Activated CD4-positive, alpha-beta T cell treated with anti-CD3 and anti-CD28 coated beads for 36 hours (primary cell): ENCODE measurements around the gene PLXNA4. TPM values are rescaled to one million over a fixed set of nuclear protein-coding genes. Genes with fewer than 3 reads are reported as not detected.

ENCODE experiments used
- ATAC-seq: fragments of 200-7000 bp; cut with Tn5 transposase; one replicate; pipeline ENCODE4 v1.10.0; 2021; ENCODE audit warnings: mild to moderate bottlenecking, moderate library complexity
- CTCF ChIA-PET: fragments of 350-600 bp; sonication (Branson Sonifier 250); formaldehyde crosslinking; loops from one replicate; lab custom pipeline; 2021; ENCODE audit warnings: antibody characterized with exemption; lab: Charles Lee
- POLR2A ChIA-PET: fragments of 350-600 bp; sonication (Branson Sonifier 250); formaldehyde crosslinking; loops from one replicate; lab custom pipeline; 2021; ENCODE audit warnings: antibody characterized with exemption, inconsistent platforms; lab: Charles Lee
- DNase-seq: peaks from one replicate; pipeline ENCODE4 v3.0.0-alpha.2; 2020
- H3K27ac Mint-ChIP-seq: one replicate; pipeline ENCODE4 v1.8.0; 2021; ENCODE audit warnings: mixed read lengths
- H3K27me3 Mint-ChIP-seq: one replicate; pipeline ENCODE4 v1.8.0; 2021; ENCODE audit warnings: mixed read lengths
- H3K36me3 Mint-ChIP-seq: one replicate; pipeline ENCODE4 v1.8.0; 2021; ENCODE audit warnings: low read depth, mixed read lengths
- H3K4me1 Mint-ChIP-seq: one replicate; pipeline ENCODE4 v1.8.0; 2021; ENCODE audit warnings: mixed read lengths
- H3K4me3 Mint-ChIP-seq: one replicate; pipeline ENCODE4 v1.8.0; 2021; ENCODE audit warnings: mild to moderate bottlenecking, moderate library complexity, mixed read lengths
- H3K9me3 Mint-ChIP-seq: one replicate; pipeline ENCODE4 v1.8.0; 2021; ENCODE audit warnings: low read depth, mixed read lengths
- intact Hi-C, 2 experiments: fragments of 100-400 bp; cut with DNase I in 1 of 2; cut with micrococcal nuclease in 1 of 2; formaldehyde crosslinking; loops; one replicate each; pipeline versions ENCODE4 v1.14.2 to v1.15.1; 2022 to 2024; cut with DNase I, micrococcal nuclease
- total RNA-seq, 2 experiments: library from RNA; stranded (reverse); gene quantifications; one replicate each; pipeline ENCODE4 v1.2.3, GENCODE V29; 2021

PLXNA4 gene
- total RNA-seq, 2 experiments from 2014 or later, result 0.07 to 0.09 TPM

GRCh38 chr7:132135746-132136385, 440.4 kb downstream of the PLXNA4 start:
- Mint-ChIP-seq H3K4me1 (no peaks in the 10 kb centered on the region), H3K27ac (no peak overlapping the region), H3K36me3 (no peaks in the 10 kb centered on the region), H3K4me3 (no peak overlapping the region), H3K9me3 (no peaks in the 10 kb centered on the region), H3K27me3 (peaks cover 3% of the 10 kb centered on the region)
- ATAC-seq (no peak), DNase-seq (no peak)
- POLR2A ChIA-PET, result no interaction called here
- intact Hi-C loops, result no loop called here
- CTCF ChIA-PET, result interaction anchor here (0.6 kb wide), 1 partner anchor 468 kb away, joined by 3 read pairs; no protein-coding TSS in a partner anchor

- CTCF ChIA-PET, result interaction anchor here (0.6 kb wide), 2 partner anchors 94 to 469 kb away, joined by 3 read pairs; no protein-coding TSS in a partner anchor
- intact Hi-C loops, result no loop called here
- POLR2A ChIA-PET, result no interaction called here
Observed at GRCh38 chr7:132134814-132135445, 441.3 kb downstream of the PLXNA4 start.

GRCh38 chr7:132133501-132133900, 442.8 kb downstream of the PLXNA4 start:
- intact Hi-C loops, result no loop called here
- ChIA-PET POLR2A (no interaction called here), CTCF (no interaction called here)
- Mint-ChIP-seq H3K4me3 (no peak overlapping the region), H3K27me3 (peaks cover 3% of the 10 kb centered on the region), H3K27ac (no peak overlapping the region), H3K9me3 (no peaks in the 10 kb centered on the region), H3K36me3 (no peaks in the 10 kb centered on the region), H3K4me1 (no peaks in the 10 kb centered on the region)
- ATAC-seq (no peak), DNase-seq (no peak)

More at GRCh38 chr7:132134814-132135445, 441.3 kb downstream of the PLXNA4 start:
- ATAC-seq (no peak), DNase-seq (no peak)
- Mint-ChIP-seq H3K27me3 (peaks cover 3% of the 10 kb centered on the region), H3K27ac (no peak overlapping the region), H3K4me1 (no peaks in the 10 kb centered on the region), H3K9me3 (no peaks in the 10 kb centered on the region), H3K36me3 (no peaks in the 10 kb centered on the region), H3K4me3 (no peak overlapping the region)

- intact Hi-C loops, result no loop called here
- H3K4me1 Mint-ChIP-seq, result no peaks in the 10 kb centered on the region
Observed at GRCh38 chr7:132131196-132131595, 445.1 kb downstream of the PLXNA4 start.

GRCh38 chr7:132130497-132130896, 445.8 kb downstream of the PLXNA4 start:
- CTCF ChIA-PET, result interaction anchor here (0.6 kb wide), 1 partner anchor 582 kb away, joined by 3 read pairs; no protein-coding TSS in a partner anchor
- POLR2A ChIA-PET, result no interaction called here
- Mint-ChIP-seq H3K27me3 (peaks cover 3% of the 10 kb centered on the region), H3K4me3 (no peak overlapping the region), H3K36me3 (no peaks in the 10 kb centered on the region), H3K9me3 (no peaks in the 10 kb centered on the region), H3K27ac (no peak overlapping the region), H3K4me1 (no peaks in the 10 kb centered on the region)
- intact Hi-C loops, result no loop called here
- DNase-seq, result no peak
- no peak for ATAC-seq

More at GRCh38 chr7:132131196-132131595, 445.1 kb downstream of the PLXNA4 start:
- Mint-ChIP-seq H3K4me3 (no peak overlapping the region), H3K27me3 (peaks cover 3% of the 10 kb centered on the region), H3K27ac (no peak overlapping the region), H3K9me3 (no peaks in the 10 kb centered on the region), H3K36me3 (no peaks in the 10 kb centered on the region)
- POLR2A ChIA-PET, result no interaction called here
- DNase-seq (no peak), ATAC-seq (no peak)
- CTCF ChIA-PET, result interaction anchor here (0.6 kb wide), 1 partner anchor 581 kb away, joined by 3 read pairs; no protein-coding TSS in a partner anchor

- Mint-ChIP-seq H3K4me3 (no peak overlapping the region), H3K9me3 (no peaks in the 10 kb centered on the region), H3K36me3 (no peaks in the 10 kb centered on the region), H3K27ac (no peak overlapping the region), H3K27me3 (peaks cover 3% of the 10 kb centered on the region), H3K4me1 (no peaks in the 10 kb centered on the region)
- intact Hi-C loops, result no loop called here
- ATAC-seq, result no peak
- DNase-seq, result no peak
- CTCF ChIA-PET, result no interaction called here
- POLR2A ChIA-PET, result no interaction called here
Observed at GRCh38 chr7:132125872-132126595, 450.2 kb downstream of the PLXNA4 start.

GRCh38 chr7:132125096-132125495, 451.2 kb downstream of the PLXNA4 start:
- no peak overlapping the region for H3K27ac Mint-ChIP-seq
- no peak for ATAC-seq
- CTCF ChIA-PET, result no interaction called here

GRCh38 chr7:132124575-132124974, 451.7 kb downstream of the PLXNA4 start:
- DNase-seq (no peak), ATAC-seq (no peak)
- H3K4me1 Mint-ChIP-seq, result no peaks in the 10 kb centered on the region
- no peaks in the 10 kb centered on the region for H3K36me3 Mint-ChIP-seq
- POLR2A ChIA-PET, result no interaction called here
- intact Hi-C loops, result no loop called here
- H3K27me3 Mint-ChIP-seq, result peaks cover 3% of the 10 kb centered on the region
- no peak overlapping the region for H3K4me3 Mint-ChIP-seq
- CTCF ChIA-PET, result interaction anchor here (1.0 kb wide), 1 partner anchor 15 kb away, joined by 3 read pairs; no protein-coding TSS in a partner anchor
- no peak overlapping the region for H3K27ac Mint-ChIP-seq
- no peaks in the 10 kb centered on the region for H3K9me3 Mint-ChIP-seq

More at GRCh38 chr7:132125096-132125495, 451.2 kb downstream of the PLXNA4 start:
- no peak for DNase-seq
- no peaks in the 10 kb centered on the region for H3K4me1 Mint-ChIP-seq
- POLR2A ChIA-PET, result no interaction called here
- no peaks in the 10 kb centered on the region for H3K36me3 Mint-ChIP-seq
- no peaks in the 10 kb centered on the region for H3K9me3 Mint-ChIP-seq
- peaks cover 3% of the 10 kb centered on the region for H3K27me3 Mint-ChIP-seq
- intact Hi-C loops, result no loop called here
- H3K4me3 Mint-ChIP-seq, result no peak overlapping the region

- DNase-seq (no peak), ATAC-seq (no peak)
- H3K27me3 Mint-ChIP-seq, result peaks cover 3% of the 10 kb centered on the region
- no peak overlapping the region for H3K4me3 Mint-ChIP-seq
- intact Hi-C loops, result no loop called here
- H3K9me3 Mint-ChIP-seq, result no peaks in the 10 kb centered on the region
- H3K4me1 Mint-ChIP-seq, result no peaks in the 10 kb centered on the region
- ChIA-PET POLR2A (no interaction called here), CTCF (interaction anchor here (1.0 kb wide), 1 partner anchor 15 kb away, joined by 3 read pairs; no protein-coding TSS in a partner anchor)
- no peak overlapping the region for H3K27ac Mint-ChIP-seq
- H3K36me3 Mint-ChIP-seq, result no peaks in the 10 kb centered on the region
Observed at GRCh38 chr7:132123773-132124172, 452.5 kb downstream of the PLXNA4 start.

- no peak for ATAC-seq
- Mint-ChIP-seq H3K27ac (no peak overlapping the region), H3K9me3 (no peaks in the 10 kb centered on the region), H3K4me3 (no peak overlapping the region), H3K36me3 (no peaks in the 10 kb centered on the region), H3K27me3 (peaks cover 3% of the 10 kb centered on the region), H3K4me1 (no peaks in the 10 kb centered on the region)
- intact Hi-C loops, result no loop called here
- POLR2A ChIA-PET, result no interaction called here
- DNase-seq, result no peak
- CTCF ChIA-PET, result no interaction called here
Observed at GRCh38 chr7:132122901-132123300, 453.4 kb downstream of the PLXNA4 start.

- no peak for ATAC-seq
- Mint-ChIP-seq H3K4me1 (no peaks in the 10 kb centered on the region), H3K36me3 (no peaks in the 10 kb centered on the region), H3K27ac (no peak overlapping the region), H3K27me3 (peaks cover 3% of the 10 kb centered on the region), H3K9me3 (no peaks in the 10 kb centered on the region), H3K4me3 (no peak overlapping the region)
- CTCF ChIA-PET, result no interaction called here
- intact Hi-C loops, result no loop called here
- POLR2A ChIA-PET, result no interaction called here
- no peak for DNase-seq
Observed at GRCh38 chr7:132121987-132122386, 454.3 kb downstream of the PLXNA4 start.
